HG02763 (cell line): Measurements from ENCODE around the gene ITPKA.
"Not testable (repeated sequence)": the region's sequence is repeated elsewhere in the genome, so short reads cannot be mapped to it uniquely, and the experiment has no call there.

Experiments used
- ATAC-seq: cut with Tn5 transposase; IDR thresholded peaks from one replicate; pipeline ENCODE4 v1.9.1; 2021; ENCODE audit warnings: mild to moderate bottlenecking, moderate library complexity; ENCODE audit not compliant: unreplicated experiment

The ITPKA gene

DNA sequence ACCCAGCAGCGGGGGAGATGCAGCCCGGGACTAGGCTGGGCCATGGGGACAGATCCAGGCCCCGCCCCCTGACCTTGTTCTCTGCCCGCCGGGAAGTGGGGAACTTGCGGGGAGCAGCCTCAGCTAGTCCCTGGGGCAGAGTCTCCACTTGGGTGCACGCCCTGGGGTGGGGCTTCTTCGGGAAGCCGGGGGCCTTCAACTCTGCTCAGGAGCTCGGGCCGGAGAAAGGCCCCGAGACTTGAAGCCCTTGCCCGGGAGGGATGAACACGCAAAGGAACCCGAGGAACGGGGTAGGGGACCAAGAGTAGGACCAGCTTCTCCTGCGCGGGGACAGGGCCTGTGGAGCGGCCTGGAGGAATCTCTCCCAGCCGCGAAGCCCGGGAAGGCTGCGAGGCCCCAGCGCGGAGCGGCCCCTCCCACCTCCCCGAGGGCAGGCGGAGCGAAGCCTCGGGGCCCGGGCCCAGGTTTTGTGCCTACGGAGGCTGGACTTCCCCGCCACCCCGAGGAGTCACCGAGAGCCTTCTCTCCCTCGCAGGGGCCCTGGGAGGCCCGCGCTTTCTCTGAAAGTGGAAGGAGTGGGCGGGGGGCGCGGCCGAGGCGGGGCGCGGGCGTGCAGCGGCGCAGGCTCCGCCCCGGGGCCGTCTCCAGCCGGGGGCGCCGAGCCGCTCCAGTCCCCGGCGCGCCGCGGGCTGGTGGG lies at the start of gene ITPKA:
Gene ITPKA, plus strand, starts transcription at position 670 of the 697 bp plus-strand sequence. CDS start 54 bp downstream, outside the sequence.
- peak; percentile 79 for ATAC-seq

DNA sequence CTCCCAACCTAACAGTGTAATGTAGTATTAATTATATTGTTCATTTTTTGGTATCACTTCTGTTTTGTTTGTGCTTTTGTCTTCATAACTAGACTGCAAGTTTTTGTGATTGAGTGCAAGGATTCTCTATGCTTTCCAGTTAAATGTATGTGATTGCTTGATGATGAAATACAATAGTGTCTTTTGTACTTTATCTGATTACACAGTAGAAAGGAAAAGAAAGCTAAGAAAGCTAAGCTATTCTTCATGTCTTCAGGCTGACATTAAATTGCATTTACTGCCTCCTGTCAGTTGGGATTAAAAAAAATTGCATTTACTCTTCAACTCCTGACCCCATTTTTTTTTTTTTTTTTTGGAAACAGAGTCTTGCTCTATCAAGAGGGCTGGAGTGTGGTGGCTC lies 48.3 kb upstream of the ITPKA start:
- ATAC-seq, result no peak

DNA sequence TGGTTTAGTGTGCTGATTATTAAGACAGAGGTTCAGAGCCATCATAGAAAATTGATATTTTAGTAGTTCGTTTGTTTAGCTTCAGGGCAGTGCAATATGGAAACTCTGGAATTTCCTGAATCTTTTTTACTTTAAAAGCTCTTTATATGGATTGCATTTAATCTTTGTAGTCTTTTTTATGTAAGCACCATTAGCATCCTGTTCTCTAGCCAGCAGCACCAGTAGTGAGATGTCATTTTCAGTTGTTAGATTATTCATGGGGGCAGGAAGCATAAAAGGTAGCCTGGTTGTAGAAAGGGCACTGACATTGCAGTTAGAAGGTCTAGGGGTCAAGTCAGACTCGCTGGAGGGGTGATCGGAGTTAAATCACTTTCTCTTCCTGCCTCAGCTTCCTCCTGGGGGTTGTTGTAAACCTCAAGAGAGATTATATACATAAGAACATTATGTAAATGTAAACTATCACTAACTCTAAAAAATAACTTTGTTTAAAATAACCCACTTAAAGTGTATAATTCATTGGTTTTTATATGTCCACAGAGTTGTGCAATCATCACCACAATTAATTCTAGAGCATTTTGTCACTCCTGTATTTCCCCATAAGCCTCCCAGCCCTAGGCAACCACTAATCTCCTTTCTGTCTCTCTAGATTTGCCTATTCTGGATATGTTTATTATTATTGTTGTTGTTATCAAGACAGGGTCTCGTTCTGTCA lies 31.4 kb upstream of the ITPKA start:
- ATAC-seq, result no peak

DNA sequence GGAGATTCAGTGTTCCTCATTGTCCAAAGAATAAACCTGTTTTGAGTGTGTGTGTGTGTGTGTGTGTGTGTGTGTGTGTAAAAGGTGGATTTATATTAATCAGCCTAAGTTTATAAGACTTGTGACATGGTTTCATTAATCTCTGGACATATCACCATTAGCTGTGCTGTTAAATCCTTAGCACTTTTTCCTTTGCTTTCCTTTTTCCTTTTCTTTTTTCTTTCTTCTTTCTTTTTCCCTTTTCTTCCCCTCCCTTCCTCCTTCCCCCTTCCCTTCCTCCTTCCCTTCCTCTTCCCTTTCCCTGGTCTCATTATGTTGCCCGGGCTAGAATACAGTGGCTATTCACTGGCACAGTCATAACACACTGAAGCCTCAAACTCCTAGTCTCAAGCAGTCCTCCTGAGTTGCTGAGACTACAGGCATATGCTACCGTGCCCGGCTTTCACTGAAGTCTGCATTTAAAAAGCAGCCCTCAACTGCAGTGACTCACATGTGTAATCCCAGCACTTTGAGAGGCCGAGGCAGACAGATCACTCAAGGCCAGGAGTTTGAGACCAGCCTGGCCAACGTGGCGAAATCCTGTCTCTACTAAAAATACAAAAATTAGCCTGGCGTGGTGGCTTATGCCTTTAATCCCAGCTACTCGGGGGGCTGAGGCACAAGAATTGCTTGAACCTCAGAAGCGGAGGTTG lies 28.6 kb upstream of the ITPKA start:
- no peak for ATAC-seq

DNA sequence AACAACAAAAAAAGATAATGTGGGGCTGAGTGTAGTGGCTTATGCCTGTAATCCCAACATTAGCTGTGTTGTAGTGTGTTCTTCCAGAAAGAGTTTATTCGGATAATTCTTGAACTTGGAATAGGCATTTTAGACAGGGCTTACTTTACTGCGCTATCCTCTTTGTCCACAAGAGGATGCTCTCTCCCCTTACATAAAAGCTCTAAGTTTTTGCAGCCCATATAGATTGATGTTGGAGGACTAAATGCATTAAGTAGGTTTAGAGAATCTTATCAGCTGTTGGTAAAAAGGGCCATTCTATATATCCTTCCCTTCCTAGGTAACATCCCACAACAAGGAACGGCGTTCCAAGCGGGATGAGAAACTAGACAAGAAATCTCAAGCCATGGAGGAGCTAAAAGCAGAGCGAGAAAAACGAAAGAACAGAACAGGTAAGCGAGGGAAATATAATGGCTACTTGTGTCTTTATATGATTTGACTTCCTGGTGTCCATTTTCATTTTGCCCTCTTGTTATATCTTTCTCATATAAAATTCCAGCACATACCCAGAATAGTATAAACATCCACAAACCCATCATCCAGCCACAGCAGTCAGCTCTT lies 27.8 kb upstream of the ITPKA start:
- no peak for ATAC-seq

DNA sequence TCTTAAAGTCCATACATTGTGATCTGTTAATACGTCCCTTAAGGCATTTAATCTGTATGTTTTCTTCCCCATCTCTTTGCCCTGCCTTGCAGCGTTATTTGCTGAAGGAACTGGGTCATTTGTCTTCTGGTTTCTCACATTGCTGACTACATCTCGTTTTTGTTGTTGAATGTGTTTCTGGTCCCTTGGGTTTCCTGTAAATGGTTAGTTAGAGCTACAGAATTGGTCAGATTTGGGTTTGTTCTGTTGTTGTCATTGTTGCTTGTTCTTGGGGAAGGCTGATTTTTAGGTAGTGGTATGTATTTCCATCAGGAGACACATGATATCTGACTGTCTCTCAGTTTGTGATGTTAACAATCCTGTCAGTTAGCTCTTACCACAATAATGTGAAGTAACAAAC lies 27.0 kb upstream of the ITPKA start:
- ATAC-seq, result no peak

DNA sequence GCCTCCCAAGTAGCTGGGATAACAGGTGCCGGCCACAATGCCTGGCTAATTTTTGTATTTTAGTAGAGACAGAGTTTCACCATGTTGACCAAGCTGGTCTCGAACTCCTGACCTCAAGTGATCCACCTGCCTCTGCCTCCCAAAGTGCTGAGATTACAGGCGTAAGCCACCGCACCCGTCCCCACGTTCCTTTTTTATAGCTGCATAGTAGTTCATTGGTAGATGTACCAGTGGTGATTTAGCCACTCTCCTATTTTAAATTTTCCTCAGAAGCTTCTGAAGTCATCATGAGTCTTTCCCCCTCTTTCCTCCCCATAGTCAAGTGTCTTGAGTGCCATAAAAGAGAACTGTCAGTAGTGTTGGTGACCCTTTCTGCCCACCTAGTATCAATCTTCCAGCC lies 24.0 kb upstream of the ITPKA start:
- not testable (repeated sequence) for ATAC-seq

DNA sequence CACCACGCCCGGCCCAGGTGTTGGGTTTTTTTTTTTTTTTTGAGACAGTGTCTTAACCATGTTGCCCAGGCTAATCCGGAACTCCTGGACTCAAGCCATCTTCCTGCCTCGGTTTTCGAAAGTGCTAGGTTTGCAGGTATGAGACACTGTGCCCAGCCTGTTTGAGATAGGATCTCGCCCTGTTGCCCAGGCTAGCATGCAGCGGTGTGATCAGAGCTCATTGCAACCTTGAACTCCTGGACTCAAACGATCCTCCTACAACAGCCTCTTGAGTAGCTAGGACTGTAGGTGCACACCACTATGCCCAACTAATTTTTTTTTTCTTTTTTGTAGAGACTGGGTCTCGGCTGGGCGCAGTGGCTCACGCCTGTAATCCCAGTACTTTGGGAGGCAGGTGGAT lies 20.3 kb upstream of the ITPKA start:
- ATAC-seq, result no peak

DNA sequence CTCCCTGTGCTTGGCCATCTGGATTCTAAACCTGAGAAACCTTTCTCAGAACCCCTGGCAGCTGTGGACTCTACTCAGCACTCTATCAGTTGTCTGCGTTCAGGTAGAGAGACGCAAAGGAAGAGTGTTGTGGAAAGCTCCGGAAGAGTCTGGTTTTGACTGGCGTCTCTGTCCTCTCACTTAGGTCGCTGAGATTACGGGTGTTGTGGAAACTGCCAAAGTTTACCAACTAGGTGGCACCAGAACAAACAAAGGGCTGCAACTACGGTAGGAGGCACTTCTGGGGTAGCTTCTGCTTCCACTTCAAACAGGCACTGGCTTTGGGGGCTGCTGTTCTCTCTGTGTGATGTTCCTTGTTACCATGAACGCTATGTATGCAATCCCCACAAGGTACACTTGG lies 19.2 kb upstream of the ITPKA start:
- no peak for ATAC-seq

DNA sequence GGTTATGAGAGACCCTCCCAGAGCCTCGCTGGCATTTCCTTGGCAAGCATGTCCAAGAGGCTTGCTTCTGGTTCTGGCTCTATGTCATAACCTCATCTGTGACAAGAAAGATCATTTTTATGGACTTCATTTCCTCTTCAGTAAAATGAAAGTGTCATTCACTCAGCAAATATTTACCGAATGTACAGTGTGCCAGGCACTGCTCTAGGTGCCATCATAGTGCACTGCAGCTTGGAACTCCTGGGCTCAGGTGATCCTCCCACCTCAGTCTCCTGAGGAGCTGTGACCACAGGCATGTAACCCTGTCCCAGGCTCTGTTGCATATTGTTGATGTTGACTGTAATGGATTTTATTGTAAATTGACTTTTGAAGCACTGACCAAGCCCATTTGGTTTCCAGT lies 18.7 kb upstream of the ITPKA start:
- no peak for ATAC-seq

DNA sequence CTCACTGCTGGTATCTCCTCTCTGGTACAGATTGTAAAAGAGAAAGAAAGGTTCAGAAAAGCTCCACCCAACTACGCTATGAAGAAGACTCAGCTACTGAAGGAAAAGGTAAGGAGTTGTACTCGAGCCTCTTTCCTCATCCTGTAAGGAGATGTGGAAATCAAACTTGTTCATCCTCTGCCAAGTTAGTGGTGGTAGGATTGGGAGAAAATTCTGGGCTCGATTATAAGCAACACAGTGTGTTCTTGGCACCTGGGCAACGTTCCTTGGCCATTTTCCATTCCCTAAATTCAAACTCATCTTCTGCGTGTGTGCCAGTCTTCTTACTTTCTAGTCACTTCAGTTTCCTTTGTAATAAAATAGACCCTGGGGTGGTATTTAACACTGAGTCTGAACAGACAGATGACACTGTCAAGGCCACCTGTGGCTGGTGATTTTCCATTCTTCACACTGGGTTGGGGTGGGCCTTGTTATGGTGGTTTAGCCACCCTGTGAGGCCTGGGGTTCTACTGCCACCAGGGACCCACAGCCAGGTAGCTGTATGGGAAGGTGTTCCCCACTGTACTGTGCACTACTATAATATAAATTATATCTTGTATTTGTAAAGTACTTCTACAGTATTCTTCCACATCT lies 17.1 kb upstream of the ITPKA start:
- ATAC-seq, result no peak

DNA sequence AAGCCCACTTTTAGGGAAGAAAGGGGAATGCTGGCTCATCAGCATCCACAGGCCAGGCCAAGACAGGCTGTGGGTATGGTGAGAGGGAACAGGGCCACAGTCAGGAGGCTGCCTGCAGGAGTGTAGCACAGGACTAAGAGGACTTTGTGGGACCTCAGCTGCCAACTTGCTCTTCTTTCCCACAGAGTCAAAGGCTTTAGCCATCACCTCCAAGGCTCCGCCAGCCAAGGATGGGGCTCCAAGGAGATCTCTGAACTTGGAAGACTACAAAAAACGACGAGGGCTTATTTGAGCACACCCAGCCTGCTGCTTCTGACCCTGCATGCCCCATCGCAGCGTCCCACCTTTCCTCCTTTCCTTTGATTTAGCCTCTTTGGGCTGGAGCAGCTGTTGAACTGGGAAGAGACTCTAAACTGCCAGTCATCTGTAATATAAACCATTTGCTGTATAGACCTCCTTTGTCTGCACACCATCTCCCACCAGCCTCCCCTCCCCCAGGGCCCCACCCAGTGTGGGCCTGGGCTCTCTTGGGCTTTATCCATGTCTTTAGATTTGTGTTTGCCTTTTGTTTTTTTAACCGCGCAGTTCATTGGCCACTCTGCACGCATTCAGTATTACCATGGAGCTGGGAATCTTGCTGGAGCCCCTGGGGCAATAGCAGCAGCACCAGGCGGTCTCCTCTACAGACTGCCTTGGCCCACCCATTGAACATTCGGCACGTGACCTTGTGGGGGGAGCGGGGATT lies 13.1 kb upstream of the ITPKA start:
- ATAC-seq, result no peak

DNA sequence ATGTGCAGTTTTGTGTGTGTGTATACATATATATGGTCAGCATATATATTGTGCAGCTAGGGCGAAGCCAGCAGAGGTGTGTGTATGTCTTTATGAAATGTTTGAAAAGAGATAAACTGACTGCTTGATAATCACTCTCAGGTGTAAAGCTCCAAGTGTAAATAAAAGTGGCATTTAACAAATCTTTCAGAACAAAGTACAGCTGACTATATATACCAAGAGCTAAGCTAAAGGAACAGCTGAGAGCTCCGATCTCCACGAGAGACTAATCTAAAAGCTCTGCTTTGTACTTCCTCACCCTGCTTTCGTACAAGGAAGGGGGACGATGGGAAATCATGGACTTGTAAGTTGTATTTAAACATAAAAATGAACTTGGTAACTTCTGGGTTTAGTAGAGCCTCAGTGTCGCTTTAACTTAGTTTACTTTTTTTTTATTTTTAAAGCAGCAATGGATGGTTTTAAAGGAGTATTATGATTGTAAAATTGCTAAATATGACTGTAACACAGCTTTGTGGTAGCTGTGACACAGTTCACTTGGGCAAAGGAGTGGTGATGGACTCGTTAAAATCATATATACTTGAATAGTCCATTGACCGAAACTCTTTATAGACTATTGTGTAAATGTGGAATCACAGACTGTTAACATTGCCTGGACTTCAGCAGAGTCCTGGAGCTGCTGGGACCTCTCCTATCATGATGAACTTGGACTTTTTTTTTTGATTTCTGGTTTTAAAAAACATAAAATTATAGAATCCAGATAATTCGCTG lies 11.4 kb upstream of the ITPKA start:
- no peak for ATAC-seq

DNA sequence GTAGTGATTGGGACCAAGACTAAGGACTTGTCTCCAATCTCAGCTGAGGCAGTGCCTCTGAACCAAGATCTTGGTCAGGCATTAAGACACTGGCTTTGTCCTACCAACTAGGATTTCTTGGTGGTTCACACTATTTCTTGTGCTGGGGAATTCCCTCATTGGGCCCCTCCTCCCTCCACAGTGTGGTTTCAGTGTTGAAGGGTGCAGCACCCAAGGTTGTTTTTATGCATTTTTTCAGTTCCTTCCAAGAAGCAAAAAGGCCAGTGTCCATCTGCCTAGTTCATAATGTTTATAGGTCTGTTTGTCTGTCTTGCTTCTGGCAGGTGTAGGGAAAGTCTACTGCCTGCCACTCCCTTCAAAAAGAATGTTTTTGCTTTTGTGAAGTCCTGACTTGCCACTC lies 10.6 kb upstream of the ITPKA start:
- peak; percentile 74 for ATAC-seq

DNA sequence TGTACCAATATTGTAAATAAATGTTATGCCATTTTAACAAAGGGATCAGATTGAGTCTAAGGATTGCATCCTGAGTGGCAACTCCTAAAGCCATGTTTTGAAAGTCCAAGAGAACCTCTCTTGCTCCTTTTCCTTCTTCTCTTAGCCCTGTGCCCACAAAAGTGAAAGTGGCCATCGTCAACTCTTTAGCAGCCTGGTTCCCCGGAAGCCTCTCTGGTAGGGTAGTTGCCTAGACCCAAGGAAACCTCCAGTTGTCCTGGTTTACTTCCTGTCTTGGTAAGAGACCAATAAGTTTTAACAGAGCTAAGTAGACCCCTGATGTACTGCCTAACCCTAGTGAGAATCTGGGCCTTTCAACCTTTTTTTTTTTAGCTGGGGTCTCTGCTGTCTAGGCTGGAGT lies 10.2 kb upstream of the ITPKA start:
- no peak for ATAC-seq

DNA sequence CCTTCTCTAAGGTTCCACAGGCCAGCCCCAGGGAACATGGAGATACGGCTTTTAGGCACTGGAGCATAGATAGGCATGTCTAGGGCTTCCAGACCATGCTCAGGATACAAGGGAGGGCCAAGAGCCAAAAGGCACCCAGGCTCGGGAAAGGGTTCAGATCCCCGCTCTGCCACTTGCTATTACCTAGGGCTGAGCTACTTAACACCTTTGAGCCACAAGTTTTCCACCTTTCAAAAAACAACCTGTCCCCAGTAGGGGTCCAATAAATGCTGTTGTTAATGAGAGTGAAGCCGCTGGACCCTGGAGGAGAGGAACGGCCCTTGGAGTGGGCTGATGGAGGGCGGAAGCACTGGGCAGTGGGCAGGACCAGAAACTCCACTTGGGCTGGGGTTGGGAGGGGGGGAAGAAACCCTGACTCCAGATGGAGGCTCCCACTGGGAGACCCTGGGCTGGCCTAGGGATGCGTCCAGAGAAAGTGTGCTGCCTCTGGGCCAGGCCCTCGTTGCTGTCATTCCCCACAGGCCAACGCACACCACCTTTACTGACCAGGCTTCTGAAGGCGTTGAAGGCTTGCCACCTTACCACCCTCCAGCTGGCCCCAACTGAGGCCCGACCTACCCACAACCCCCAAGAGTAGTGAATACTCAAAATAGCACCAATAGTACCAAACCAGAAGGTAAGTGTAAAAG lies 8.6 kb upstream of the ITPKA start:
- ATAC-seq, result no peak

DNA sequence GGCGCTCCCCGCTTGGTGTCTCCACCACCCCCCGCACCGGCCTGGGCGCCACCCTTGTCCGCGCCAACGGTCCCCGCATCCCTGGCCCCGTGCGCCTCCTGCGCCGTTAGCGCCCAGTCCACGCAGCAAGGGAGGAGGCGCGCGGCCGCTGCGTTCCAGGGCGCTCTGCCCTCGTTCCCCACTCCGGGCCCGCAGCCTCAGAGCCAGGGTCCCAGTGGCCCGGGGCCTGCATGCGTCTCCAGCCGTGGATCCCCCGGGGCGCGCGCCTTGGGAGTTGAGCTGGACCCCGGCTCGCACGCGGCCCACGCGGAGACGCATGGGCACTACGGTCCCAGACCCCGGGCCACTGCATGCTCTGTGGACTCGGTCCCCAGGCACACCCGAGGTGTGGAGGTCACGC lies 7.4 kb upstream of the ITPKA start:
- no peak for ATAC-seq

DNA sequence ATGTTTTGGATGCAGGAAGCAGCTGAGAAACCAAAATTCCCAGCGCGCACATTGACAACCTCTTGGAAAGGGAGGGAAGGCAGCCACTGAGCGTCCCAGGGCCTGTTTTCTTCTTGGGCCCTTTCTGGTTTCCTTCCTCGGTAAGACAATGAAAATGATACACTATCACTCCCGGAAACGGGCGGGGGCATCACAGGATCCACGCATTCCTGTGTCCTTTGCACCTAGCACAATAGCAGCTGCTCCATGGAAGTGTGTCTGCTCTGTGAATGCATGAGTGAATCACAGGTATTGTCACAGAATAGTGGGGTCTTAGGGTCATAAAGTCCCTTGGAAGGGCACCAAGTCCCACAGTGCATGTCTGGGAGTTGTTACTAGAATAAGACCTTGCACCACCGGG lies 6.3 kb upstream of the ITPKA start:
- no peak for ATAC-seq

DNA sequence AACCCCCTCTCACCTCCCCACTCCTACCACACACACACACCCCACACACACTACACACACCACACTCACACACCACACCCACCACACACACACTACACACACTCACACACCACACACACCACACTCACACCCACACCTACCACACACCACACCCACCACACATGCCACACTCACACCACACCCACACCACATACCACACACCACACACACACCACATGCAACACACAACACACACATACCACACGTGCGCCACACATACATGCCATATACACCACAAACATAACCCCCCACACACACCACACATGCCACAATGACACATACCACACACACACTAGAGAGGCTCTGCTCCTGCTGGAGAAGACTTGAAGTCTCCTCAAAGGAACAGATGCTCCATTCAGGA lies 5.9 kb upstream of the ITPKA start:
- ATAC-seq, result no peak
